DND-41 (cell line): Measurements from ENCODE around the gene SYNPO2L.

Experiments
- EZH2 ChIP-seq: IDR thresholded peaks from 3 replicates; pipeline ENCODE4 v1.6.1; 2012; ENCODE audit warnings: borderline replicate concordance, low read depth, mild to moderate bottlenecking, moderate library complexity, low read length, inconsistent platforms; ENCODE audit not compliant: severe bottlenecking
- TF ChIP-seq, protein P1 (sequence below): IDR thresholded peaks from 2 replicates; pipeline ENCODE4 v1.5.1; 2012; ENCODE audit warnings: borderline replicate concordance, low read length, moderate library complexity, mild to moderate bottlenecking; ENCODE audit not compliant: poor library complexity, severe bottlenecking; ENCODE audit errors: extremely low read depth

DNA sequence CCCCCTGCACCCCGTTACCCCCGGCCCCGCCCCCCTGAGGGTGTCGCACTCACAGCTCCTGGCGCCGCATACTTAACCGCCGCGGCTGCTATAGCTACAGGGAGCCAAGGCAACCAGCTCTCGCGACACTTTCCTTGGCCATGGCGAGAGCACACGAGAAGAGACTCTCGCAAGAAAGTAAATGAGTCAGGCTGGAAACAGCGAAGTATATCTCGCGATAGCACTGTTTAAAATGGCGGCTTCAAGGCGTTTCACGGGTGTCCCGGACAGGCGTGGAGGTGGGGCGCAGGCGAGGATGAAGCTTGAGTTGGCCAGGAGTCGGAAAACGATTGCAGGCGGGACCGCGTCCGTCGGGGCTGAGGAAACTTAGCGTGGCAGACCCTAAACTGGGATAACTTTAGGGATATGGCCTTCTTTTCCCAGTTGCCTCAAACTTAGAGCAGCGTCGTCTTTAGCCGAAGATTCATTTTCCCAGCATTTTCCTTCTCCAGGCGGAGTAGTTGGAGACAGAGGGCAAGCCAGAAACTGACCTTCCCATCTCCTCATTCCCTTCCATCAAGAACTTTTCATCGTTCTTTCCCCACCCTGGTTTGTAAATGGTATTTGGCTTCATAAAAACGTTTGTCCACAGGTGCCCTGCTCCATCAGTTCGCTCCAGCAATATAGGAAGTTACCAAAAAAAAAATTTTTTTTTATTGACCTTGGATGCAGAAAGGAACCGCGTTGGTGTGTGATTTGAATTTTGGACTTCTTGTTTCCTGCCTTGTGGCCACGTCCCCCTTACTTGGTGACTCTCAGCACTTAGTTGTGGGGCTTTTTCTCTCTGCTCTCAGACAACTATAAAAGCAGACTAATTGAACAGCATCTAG lies 29.7 kb downstream of the SYNPO2L start:
- TF ChIP-seq, protein P1, sequence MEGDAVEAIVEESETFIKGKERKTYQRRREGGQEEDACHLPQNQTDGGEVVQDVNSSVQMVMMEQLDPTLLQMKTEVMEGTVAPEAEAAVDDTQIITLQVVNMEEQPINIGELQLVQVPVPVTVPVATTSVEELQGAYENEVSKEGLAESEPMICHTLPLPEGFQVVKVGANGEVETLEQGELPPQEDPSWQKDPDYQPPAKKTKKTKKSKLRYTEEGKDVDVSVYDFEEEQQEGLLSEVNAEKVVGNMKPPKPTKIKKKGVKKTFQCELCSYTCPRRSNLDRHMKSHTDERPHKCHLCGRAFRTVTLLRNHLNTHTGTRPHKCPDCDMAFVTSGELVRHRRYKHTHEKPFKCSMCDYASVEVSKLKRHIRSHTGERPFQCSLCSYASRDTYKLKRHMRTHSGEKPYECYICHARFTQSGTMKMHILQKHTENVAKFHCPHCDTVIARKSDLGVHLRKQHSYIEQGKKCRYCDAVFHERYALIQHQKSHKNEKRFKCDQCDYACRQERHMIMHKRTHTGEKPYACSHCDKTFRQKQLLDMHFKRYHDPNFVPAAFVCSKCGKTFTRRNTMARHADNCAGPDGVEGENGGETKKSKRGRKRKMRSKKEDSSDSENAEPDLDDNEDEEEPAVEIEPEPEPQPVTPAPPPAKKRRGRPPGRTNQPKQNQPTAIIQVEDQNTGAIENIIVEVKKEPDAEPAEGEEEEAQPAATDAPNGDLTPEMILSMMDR = no peak
- no peak for TF ChIP-seq EZH2
